ENCODE measurements around the gene CCDC174. TPM values are rescaled to one million over a fixed set of nuclear protein-coding genes. Genes with fewer than 3 reads are reported as not detected.

Gene CCDC174
- polyA plus RNA-seq, 2 of the 4 experiments (the other 2 are of a cell fraction), result 12.6 to 17.6 TPM

DNA sequence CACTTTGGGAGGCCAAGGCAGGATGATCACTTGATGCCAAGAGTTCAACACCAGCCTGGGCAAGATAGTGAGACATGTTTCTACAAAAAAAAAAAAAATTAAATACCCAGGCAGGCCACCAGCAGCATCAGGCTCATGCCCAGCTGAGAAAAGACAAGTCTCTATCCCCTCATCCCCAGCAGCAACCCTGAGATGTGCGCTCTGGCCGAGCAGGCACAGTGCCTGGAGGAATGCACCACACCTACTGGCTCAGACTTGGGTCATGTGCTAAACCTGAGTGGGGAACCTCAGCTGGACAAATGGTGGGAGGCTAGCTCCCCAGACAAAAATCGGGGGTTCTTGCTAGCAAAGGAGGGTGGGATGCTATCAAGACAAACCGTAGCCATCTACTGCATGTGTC is 10.2 kb upstream of the CCDC174 start (continued):
- no peak for TF ChIP-seq PHF8 (IDR thresholded peaks at IDR 0.05; ENCODE audit: borderline replicate concordance, low read depth)
- TF ChIP-seq HEYL (CRISPR knock-in tag; IDR thresholded peaks at IDR 0.05), result no peak
- no peak for TF ChIP-seq HOXB13 (CRISPR knock-in tag; IDR thresholded peaks at IDR 0.05; ENCODE audit: low read depth)

GRCh38 chr3:14645453-14645852 is 6.1 kb upstream of the CCDC174 start:
- DNase-seq (ENCODE audit: low read depth in 1 of 2, low spot score in 1 of 2), result no peak
- TF ChIP-seq HOXA7 (CRISPR knock-in tag; IDR thresholded peaks at IDR 0.05) (no peak), POLR2A (IDR thresholded peaks at IDR 0.05; ENCODE audit: low read length) (no peak), FOSB (CRISPR knock-in tag; IDR thresholded peaks at IDR 0.05) (no peak), HDAC2 (IDR thresholded peaks at IDR 0.05) (no peak), CHD4 (IDR thresholded peaks at IDR 0.05; ENCODE audit: borderline replicate concordance) (no peak), POLR2AphosphoS2 (conservative IDR thresholded peaks at IDR 0.05; ENCODE audit: low read length) (no peak), CBX2 (IDR thresholded peaks at IDR 0.05; ENCODE audit: borderline replicate concordance, low read depth) (no peak), HOXB13 (CRISPR knock-in tag; IDR thresholded peaks at IDR 0.05; ENCODE audit: low read depth) (no peak), CTCF (IDR thresholded peaks at IDR 0.05) (no peak)
- Histone ChIP-seq H3K27ac (no peak overlapping the region), H3K4me1 (peaks cover 19% of the 10 kb centered on the region), H3K9me3 (no peaks in the 10 kb centered on the region), H3K4me2 (no peak overlapping the region), H3K4me3 (no peak overlapping the region)
- POLR2A ChIA-PET, result no interaction called here
- no peak for ATAC-seq
- CTCF ChIA-PET, result no interaction called here
- 87% methylated on average over 5 of the region's 5 CpGs for WGBS (ENCODE audit: missing lambda C conversion rate)
- no peak for FAIRE-seq

DNA sequence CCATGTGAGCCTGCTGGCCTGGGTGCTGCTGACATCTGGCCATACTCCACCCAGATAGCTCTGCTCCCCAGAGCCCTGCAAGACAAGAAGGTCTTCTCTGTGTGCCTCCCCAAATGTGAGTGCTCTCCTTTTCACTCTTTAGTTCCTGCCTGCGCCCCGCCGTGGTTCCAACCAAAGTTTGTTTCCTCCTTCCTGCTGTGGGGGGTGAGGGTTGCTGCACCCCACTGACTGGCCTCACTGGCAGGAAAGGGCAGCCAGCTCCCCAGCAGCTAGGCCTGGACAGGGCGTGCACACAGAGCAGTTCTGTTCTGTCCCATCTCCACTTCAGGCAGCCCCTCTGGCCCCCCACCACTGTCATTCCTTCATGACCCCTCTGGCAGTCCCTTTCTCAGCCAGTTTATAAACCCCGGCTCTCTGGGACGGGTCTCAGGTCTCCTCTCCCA is 5.4 kb upstream of the CCDC174 start:
- H3K4me1 ChIP-seq, result 0 out of 3 replicates have a peak, but pooled peaks cover 19% of the 10 kb centered on the region
- no peak overlapping the region for H3K27ac ChIP-seq
- H3K4me3 ChIP-seq, result no peak overlapping the region
- no peak overlapping the region for H3K4me2 ChIP-seq
- no peak for DNase-seq (ENCODE audit: low read depth in 1 of 2, low spot score in 1 of 2)
- H3K9me3 ChIP-seq, result no peaks in the 10 kb centered on the region
- TF ChIP-seq, protein P1, sequence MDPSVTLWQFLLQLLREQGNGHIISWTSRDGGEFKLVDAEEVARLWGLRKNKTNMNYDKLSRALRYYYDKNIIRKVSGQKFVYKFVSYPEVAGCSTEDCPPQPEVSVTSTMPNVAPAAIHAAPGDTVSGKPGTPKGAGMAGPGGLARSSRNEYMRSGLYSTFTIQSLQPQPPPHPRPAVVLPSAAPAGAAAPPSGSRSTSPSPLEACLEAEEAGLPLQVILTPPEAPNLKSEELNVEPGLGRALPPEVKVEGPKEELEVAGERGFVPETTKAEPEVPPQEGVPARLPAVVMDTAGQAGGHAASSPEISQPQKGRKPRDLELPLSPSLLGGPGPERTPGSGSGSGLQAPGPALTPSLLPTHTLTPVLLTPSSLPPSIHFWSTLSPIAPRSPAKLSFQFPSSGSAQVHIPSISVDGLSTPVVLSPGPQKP (IDR thresholded peaks at IDR 0.05; ENCODE audit: low read depth, low read length), result no peak
- TF ChIP-seq SREBF2 (IDR thresholded peaks at IDR 0.05) (no peak), KDM1A (IDR thresholded peaks at IDR 0.05; ENCODE audit: low read depth) (no peak)
- TF ChIP-seq, protein P2, sequence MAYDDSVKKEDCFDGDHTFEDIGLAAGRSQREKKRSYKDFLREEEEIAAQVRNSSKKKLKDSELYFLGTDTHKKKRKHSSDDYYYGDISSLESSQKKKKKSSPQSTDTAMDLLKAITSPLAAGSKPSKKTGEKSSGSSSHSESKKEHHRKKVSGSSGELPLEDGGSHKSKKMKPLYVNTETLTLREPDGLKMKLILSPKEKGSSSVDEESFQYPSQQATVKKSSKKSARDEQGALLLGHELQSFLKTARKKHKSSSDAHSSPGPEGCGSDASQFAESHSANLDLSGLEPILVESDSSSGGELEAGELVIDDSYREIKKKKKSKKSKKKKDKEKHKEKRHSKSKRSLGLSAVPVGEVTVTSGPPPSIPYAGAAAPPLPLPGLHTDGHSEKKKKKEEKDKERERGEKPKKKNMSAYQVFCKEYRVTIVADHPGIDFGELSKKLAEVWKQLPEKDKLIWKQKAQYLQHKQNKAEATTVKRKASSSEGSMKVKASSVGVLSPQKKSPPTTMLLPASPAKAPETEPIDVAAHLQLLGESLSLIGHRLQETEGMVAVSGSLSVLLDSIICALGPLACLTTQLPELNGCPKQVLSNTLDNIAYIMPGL (CRISPR knock-in tag; IDR thresholded peaks at IDR 0.05; ENCODE audit: borderline replicate concordance), result no peak
- ATAC-seq, result no peak
- no peak for FAIRE-seq
- CTCF ChIA-PET, result no interaction called here
- POLR2A ChIA-PET, result no interaction called here
- 79% methylated on average over 5 of the region's 6 CpGs for WGBS (ENCODE audit: missing lambda C conversion rate)

DNA sequence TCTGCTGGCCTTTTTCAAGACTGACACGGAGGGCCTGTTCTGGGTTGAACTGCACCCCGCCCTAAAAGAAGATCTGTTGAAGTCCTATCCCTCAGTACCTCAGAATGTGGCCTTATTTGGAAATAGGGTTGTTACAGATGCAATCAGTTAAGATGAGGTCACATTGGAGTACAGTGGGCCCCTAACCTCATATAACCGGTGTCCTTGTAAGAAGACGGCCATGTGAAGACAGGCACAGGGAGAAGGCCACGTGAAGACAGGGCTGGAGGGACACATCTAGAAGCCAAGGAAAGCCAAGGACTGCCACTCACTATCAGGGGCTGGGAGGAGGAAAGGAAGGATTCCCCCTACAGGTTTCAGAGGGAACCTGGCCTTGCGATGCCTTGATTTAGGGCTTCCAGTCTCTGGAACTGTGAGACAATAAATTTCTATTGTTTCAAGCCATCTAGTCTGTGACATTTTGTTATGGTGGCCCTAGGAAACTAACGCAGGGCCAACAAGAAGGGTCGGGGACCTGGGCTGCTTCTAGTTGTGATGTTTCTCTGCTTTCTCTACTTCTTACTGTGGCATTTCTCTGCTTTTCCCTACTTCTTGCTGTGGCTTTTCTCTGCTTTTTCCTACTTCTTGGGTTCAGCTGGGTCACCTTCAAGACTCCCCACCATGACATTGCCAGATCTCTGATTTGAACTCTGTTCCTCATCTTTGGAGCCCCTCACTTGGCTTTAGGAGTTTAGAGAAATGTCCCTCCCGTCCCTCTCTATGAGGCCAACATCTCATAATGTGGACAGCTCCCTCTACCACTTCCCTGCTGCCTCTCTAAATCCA is 4.8 kb upstream of the CCDC174 start:
- CTCF ChIA-PET, result interaction anchor here (1.0 to 1.8 kb wide), 2 partner anchors 8 to 443 kb away, joined by 4 to 7 read pairs; no protein-coding TSS in a partner anchor
- 73% methylated on average over 8 of the region's 9 CpGs for WGBS (ENCODE audit: missing lambda C conversion rate)
- POLR2A ChIA-PET, result no interaction called here
- no peak for DNase-seq (ENCODE audit: low read depth in 1 of 2, low spot score in 1 of 2)
- H3K9me3 ChIP-seq, result no peaks in the 10 kb centered on the region
- H3K4me3 ChIP-seq, result no peak overlapping the region
- TF ChIP-seq NFE2L2 (conservative IDR thresholded peaks at IDR 0.05; ENCODE audit: low read length) (no peak), HOXA7 (CRISPR knock-in tag; IDR thresholded peaks at IDR 0.05) (no peak), SMC3 (IDR thresholded peaks at IDR 0.05) (no peak), POLR2A (IDR thresholded peaks at IDR 0.05; ENCODE audit: low read length) (no peak), FOSB (CRISPR knock-in tag; IDR thresholded peaks at IDR 0.05) (no peak), EHF (CRISPR knock-in tag; IDR thresholded peaks at IDR 0.05) (no peak)
- TF ChIP-seq, protein P1 (IDR thresholded peaks at IDR 0.05; ENCODE audit: low read depth, low read length), result no peak
- TF ChIP-seq, protein P3, sequence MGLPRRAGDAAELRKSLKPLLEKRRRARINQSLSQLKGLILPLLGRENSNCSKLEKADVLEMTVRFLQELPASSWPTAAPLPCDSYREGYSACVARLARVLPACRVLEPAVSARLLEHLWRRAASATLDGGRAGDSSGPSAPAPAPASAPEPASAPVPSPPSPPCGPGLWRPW (IDR thresholded peaks at IDR 0.05), result no peak
- H3K4me2 ChIP-seq, result no peak overlapping the region
- FAIRE-seq, result no peak
- H3K27ac ChIP-seq, result no peak overlapping the region
- no peak for ATAC-seq
- H3K4me1 ChIP-seq, result 0 out of 3 replicates have a peak, but pooled peaks cover 19% of the 10 kb centered on the region

Data from A549 (cell line).